22Rv1 (cell line): ENCODE measurements around the gene TENT5C.

Experiments
- ZFX ChIP-seq: fragments of 450-650 bp; IDR thresholded peaks from 2 replicates; pipeline ENCODE4 v1.6.1; 2017; ENCODE audit warnings: antibody characterized with exemption, borderline replicate concordance
- TF ChIP-seq, protein P1 (sequence below): fragments of 450-650 bp; IDR thresholded peaks from 2 replicates; pipeline ENCODE4 v1.5.1; 2017; ENCODE audit warnings: mild to moderate bottlenecking

DNA sequence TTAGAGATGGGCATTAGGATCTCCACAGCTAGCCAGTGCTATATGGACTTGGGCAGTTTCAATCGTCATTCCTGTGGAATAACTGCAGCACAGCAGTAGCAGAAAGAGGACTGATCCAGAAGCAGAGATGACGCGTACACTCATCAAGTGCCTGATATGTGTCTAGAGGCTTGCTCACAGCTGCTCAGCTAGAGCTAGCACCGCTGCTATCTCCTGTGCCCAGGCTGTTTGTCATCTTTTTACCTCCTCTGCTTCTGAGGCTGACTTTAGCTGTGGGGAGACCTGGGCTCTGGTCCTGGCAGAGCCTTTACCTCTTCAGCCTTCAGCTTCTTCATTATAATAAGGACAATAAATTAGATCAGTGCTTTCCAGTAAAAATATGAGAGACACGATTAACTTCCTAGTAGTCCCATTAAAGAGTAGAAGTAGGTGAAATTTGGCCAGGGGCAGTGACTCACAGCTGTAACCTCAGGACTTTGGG lies 5.3 kb downstream of the TENT5C start:
- TF ChIP-seq, protein P1, sequence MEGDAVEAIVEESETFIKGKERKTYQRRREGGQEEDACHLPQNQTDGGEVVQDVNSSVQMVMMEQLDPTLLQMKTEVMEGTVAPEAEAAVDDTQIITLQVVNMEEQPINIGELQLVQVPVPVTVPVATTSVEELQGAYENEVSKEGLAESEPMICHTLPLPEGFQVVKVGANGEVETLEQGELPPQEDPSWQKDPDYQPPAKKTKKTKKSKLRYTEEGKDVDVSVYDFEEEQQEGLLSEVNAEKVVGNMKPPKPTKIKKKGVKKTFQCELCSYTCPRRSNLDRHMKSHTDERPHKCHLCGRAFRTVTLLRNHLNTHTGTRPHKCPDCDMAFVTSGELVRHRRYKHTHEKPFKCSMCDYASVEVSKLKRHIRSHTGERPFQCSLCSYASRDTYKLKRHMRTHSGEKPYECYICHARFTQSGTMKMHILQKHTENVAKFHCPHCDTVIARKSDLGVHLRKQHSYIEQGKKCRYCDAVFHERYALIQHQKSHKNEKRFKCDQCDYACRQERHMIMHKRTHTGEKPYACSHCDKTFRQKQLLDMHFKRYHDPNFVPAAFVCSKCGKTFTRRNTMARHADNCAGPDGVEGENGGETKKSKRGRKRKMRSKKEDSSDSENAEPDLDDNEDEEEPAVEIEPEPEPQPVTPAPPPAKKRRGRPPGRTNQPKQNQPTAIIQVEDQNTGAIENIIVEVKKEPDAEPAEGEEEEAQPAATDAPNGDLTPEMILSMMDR, result no peak
- no peak for TF ChIP-seq ZFX
